ENCODE data around the gene MANEAL. TPM values are rescaled to one million over a fixed set of nuclear protein-coding genes. Genes with fewer than 3 reads are reported as not detected.
A peak's percentile ranks its signal among the peaks of the same experiment; 100 is the strongest.

Gene MANEAL
- total and polyA plus RNA-seq, 2 of the 13 experiments (the other 11 are each of a cell fraction or from before 2014, with no cell fraction given): 20.8 to 26.4 TPM

GRCh38 chr1:37793773-37794371 is at the start of gene MANEAL (continued):
- TF ChIP-seq TIGD3 (CRISPR knock-in tag; IDR thresholded peaks at IDR 0.05; ENCODE audit: borderline replicate concordance): no peak
- no peak for TF ChIP-seq NCOA5 (CRISPR knock-in tag; IDR thresholded peaks at IDR 0.05)
- no peak for TF ChIP-seq CREB1 (IDR thresholded peaks at IDR 0.05)
- no peak for TF ChIP-seq CREB1 (CRISPR knock-in tag; IDR thresholded peaks at IDR 0.05)
- no peak for TF ChIP-seq ZNF451 (CRISPR knock-in tag; IDR thresholded peaks at IDR 0.05)
- no peak for TF ChIP-seq IKZF1 (IDR thresholded peaks at IDR 0.05)
- TF ChIP-seq SP4 (CRISPR knock-in tag; IDR thresholded peaks at IDR 0.05): peak; percentile 46; the same call in 1 of the 2 replicates
- TF ChIP-seq CHCHD3 (CRISPR knock-in tag; IDR thresholded peaks at IDR 0.05): 0 out of 2 replicates have a peak, but pooled peaks have one; percentile 37
- TF ChIP-seq ZNF3 (CRISPR knock-in tag; IDR thresholded peaks at IDR 0.05): no peak
- TF ChIP-seq MEIS1 (CRISPR knock-in tag; IDR thresholded peaks at IDR 0.05; ENCODE audit: borderline replicate concordance): no peak
- no peak for TF ChIP-seq ZFP36L2 (CRISPR knock-in tag; IDR thresholded peaks at IDR 0.05)
- TF ChIP-seq TOPORS (CRISPR knock-in tag; IDR thresholded peaks at IDR 0.05): no peak
- no peak for TF ChIP-seq MXD4 (CRISPR knock-in tag; IDR thresholded peaks at IDR 0.05)
- peak; percentile 67; the same call in 1 of the 2 replicates for TF ChIP-seq HOXA3 (CRISPR knock-in tag; IDR thresholded peaks at IDR 0.05)
- no peak for TF ChIP-seq SP140L (CRISPR knock-in tag; IDR thresholded peaks at IDR 0.05; ENCODE audit: borderline replicate concordance)
- TF ChIP-seq ZMYM2 (CRISPR knock-in tag; IDR thresholded peaks at IDR 0.05): no peak
- TF ChIP-seq ZSCAN31 (CRISPR knock-in tag; IDR thresholded peaks at IDR 0.05; ENCODE audit: low read depth): no peak
- TF ChIP-seq ZFAT (CRISPR knock-in tag; conservative IDR thresholded peaks at IDR 0.05): no peak
- no peak for TF ChIP-seq ZNF569 (CRISPR knock-in tag; IDR thresholded peaks at IDR 0.05; ENCODE audit: borderline replicate concordance)
- TF ChIP-seq FOXA1 (IDR thresholded peaks at IDR 0.05): no peak
- TF ChIP-seq FOXA1 (CRISPR knock-in tag; IDR thresholded peaks at IDR 0.05): no peak
- TF ChIP-seq MTF1 (CRISPR knock-in tag; IDR thresholded peaks at IDR 0.05): 0 out of 2 replicates have a peak, but pooled peaks have one; percentile 62
- TF ChIP-seq NR2F2 (IDR thresholded peaks at IDR 0.05; ENCODE audit: borderline replicate concordance, low read depth): no peak
- no peak for TF ChIP-seq JARID2 (CRISPR knock-in tag; IDR thresholded peaks at IDR 0.05; ENCODE audit: insufficient replicate concordance)
- no peak for TF ChIP-seq ZHX1 (CRISPR knock-in tag; IDR thresholded peaks at IDR 0.05; ENCODE audit: low read depth)
- no peak for TF ChIP-seq ZBTB7B (CRISPR knock-in tag; IDR thresholded peaks at IDR 0.05)
- no peak for TF ChIP-seq ZNF468 (CRISPR knock-in tag; IDR thresholded peaks at IDR 0.05)
- TF ChIP-seq SOX13 (IDR thresholded peaks at IDR 0.05): no peak
- peak in 1 of 2 experiments; percentile 11; a peak in 1 of 4 replicates for TF ChIP-seq SOX13 (CRISPR knock-in tag; conservative IDR thresholded peaks at IDR 0.05 in 1 of 2, IDR thresholded peaks at IDR 0.05 in 1 of 2)
- TF ChIP-seq SMARCC2 (IDR thresholded peaks at IDR 0.05): no peak

Measured in HepG2 (cell line).